Ovary (tissue), 3 donors: Measurements from ENCODE around the gene ACSS2.

Source experiments
- EP300 ChIP-seq: sonication (generic); formaldehyde crosslinking; IDR thresholded peaks from one replicate; pipeline ENCODE4 v1.6.1; 2017; ENCODE audit warnings: antibody characterized with exemption
- TF ChIP-seq, protein P1 (sequence below), 3 donors: fragments of 450-650 bp in 2 of 3; fragments of 200-600 bp in 1 of 3; IDR thresholded peaks; one replicate each; pipeline versions ENCODE4 v1.5.1 to v1.8.0; 2016 to 2022; ENCODE audit warnings: antibody characterized with exemption in 3 of 3, mild to moderate bottlenecking in 1 of 3
- donor health status: DM: no; HTN: no; CAD: no.

DNA sequence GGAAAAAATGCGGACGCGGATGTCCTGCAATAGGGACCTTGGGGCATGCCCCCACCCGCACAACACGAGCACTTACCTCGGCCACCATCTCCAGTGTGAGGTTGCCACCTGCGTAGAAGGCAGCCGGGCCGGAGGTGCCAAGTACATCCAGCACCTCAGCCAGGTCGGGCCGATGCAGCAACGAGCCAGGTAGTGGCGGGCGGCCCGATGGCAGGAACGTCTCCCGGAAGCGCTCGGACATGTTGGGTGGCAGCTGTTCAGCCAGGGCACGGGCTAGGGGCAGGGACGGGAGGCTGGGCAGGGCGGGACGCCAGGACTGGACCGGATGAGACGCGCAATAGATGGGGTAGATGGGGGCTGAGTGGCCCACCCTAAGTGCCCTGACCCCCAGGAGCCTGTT, 17.0 kb upstream of the ACSS2 start:
- TF ChIP-seq, protein P1, sequence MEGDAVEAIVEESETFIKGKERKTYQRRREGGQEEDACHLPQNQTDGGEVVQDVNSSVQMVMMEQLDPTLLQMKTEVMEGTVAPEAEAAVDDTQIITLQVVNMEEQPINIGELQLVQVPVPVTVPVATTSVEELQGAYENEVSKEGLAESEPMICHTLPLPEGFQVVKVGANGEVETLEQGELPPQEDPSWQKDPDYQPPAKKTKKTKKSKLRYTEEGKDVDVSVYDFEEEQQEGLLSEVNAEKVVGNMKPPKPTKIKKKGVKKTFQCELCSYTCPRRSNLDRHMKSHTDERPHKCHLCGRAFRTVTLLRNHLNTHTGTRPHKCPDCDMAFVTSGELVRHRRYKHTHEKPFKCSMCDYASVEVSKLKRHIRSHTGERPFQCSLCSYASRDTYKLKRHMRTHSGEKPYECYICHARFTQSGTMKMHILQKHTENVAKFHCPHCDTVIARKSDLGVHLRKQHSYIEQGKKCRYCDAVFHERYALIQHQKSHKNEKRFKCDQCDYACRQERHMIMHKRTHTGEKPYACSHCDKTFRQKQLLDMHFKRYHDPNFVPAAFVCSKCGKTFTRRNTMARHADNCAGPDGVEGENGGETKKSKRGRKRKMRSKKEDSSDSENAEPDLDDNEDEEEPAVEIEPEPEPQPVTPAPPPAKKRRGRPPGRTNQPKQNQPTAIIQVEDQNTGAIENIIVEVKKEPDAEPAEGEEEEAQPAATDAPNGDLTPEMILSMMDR (IDR thresholded peaks at IDR 0.05), result no peak
- TF ChIP-seq EP300, result no peak
